GM12873 (cell line): ENCODE results near the gene THYN1.

Source experiments
- CTCF ChIP-seq: IDR thresholded peaks from 2 replicates; pipeline ENCODE4 v1.5.1; 2012; ENCODE audit warnings: low read depth, mild to moderate bottlenecking, moderate library complexity, low read length, control low read depth; ENCODE audit not compliant: insufficient read depth; ENCODE audit errors: missing control alignments

The THYN1 gene

GRCh38 chr11:134277183-134278001, 24.2 kb upstream of the THYN1 start:
- TF ChIP-seq CTCF, result no peak

- TF ChIP-seq CTCF, result no peak
Observed at GRCh38 chr11:134276396-134277182, 23.4 kb upstream of the THYN1 start.

GRCh38 chr11:134275534-134276395, 22.6 kb upstream of the THYN1 start, which contains the start of gene GLB1L3:
GLB1L3 (plus strand) TSS chr11:134276379; CDS start chr11:134276741, 362 bp downstream.
- peak; percentile 58 for TF ChIP-seq CTCF

GRCh38 chr11:134275188-134275533, 22.0 kb upstream of the THYN1 start:
- no peak for TF ChIP-seq CTCF

- no peak for TF ChIP-seq CTCF
Observed at GRCh38 chr11:134273317-134273712, 20.2 kb upstream of the THYN1 start.

- no peak for TF ChIP-seq CTCF
Observed at GRCh38 chr11:134272381-134273316, 19.5 kb upstream of the THYN1 start.
